ENCODE data around the gene SYDE1. TPM values are rescaled to one million over a fixed set of nuclear protein-coding genes. Genes with fewer than 3 reads are reported as not detected.

The SYDE1 gene
- total and polyA plus RNA-seq, 2 donors from 2014 or later = 13.9 to 26.9 TPM

DNA sequence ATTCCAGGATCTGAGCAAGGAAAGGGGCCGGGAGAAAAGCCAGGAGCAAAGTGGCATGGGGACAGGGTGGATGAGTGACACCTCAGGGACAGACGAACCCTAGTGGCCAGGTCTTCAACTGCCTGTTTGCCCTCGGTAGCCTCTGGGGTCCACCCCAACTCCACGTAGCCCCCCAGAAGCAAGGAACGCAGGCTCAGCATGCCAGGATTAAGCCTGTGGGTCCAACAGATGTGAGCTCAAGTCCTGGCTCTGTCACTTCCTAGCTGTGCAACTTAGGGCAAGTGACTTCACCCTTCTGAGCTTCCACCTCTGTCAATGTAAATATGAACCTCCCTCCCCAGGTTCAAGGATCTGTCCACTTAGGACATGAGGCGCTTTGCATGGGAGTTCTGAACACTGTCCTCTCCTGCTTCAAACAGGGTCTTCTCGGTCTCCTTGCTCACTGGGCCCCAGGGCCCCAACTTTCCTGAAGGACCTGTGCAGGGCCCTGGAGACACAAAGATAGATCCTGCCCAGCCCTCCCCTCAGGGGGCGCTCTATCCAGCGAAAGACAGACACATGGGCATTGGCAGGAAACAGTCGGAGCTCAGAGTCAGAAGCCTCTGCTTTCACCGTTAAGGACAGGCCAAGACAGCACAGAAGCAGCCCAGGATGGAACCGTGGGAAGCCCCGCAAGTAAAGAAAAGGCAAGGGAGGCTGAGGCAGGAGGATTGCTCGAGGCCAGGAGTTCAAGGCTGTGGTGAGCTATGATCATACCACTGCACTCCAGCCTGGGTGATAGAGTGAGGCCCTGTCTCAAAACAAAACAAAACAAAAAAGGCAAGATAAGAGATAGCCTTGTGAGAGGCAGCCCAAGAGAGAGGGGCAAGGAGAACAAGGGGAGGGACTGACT is 13.2 kb downstream of the SYDE1 start:
- Histone ChIP-seq H3K4me1 (ENCODE audit: control insufficient read depth in 2 of 3, insufficient read depth in 2 of 3, low read depth in 1 of 3, low read length in 3 of 3) (peaks cover 0 to 33% (median 14%) of the 10 kb centered on the region in 3 donors), H3K36me3 (ENCODE audit: control insufficient read depth in 2 of 3, insufficient read depth in 3 of 3, low read length in 3 of 3) (peaks cover 5 to 51% (median 29%) of the 10 kb centered on the region in 3 donors), H3K9ac (ENCODE audit: low read length in 3 of 3) (no peak overlapping the region), H3K4me3 (ENCODE audit: low read length in 3 of 3) (no peak overlapping the region), H3K27me3 (ENCODE audit: control insufficient read depth, insufficient read depth, low read length) (no peaks in the 10 kb centered on the region), H3K9me3 (ENCODE audit: control insufficient read depth in 2 of 3, insufficient read depth in 1 of 3, low read length in 3 of 3) (no peaks in the 10 kb centered on the region), H3K27ac (ENCODE audit: low read depth in 2 of 2, low read length in 2 of 2) (no peak overlapping the region)
- FAIRE-seq (no peak), DNase-seq (no peak)
- intact Hi-C loops (cut with DNase I) = no loop called here
- TF ChIP-seq CTCF (IDR thresholded peaks at IDR 0.05; ENCODE audit: borderline replicate concordance, extremely low read depth, insufficient read depth) = no peak

DNA sequence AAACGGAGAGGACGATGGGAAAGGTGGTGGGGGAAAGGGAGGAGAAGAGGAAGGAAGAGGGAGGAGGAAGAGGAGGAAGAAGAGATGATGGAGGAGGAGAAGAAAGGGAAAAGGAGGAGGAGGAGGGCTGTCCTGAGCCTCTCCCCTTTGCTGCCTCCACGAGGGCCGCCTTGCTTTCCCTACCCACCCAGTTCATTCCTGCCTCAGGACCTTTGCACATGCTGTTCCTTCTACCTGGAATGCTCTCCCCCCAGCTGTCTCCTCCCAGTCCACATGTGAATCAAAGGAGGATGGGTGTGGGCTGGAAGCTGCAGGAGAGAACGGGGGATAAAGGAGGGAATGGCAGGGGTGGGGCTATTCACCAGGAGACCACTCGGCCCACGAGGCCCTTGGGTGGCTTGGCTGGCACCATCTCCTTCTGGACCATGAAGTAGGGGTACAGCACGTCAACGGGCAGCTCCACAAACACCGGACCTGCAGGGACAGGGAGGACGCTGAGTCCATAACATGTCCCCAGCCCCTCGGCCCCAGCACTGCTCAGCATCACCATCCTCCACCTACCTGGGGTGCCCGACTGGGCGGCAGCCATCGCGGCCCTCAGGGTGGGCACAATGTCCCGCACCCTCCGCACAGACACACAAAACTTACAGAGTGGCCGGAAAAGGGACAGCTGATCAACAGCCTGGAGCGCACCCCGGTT is 15.3 kb downstream of the SYDE1 start:
- no peak for DNase-seq
- no peak for TF ChIP-seq CTCF (IDR thresholded peaks at IDR 0.05; ENCODE audit: borderline replicate concordance, extremely low read depth, insufficient read depth)
- peaks cover 5 to 31% (median 23%) of the 10 kb centered on the region in 3 donors for H3K36me3 ChIP-seq (ENCODE audit: control insufficient read depth in 2 of 3, insufficient read depth in 3 of 3, low read length in 3 of 3)
- H3K9me3 ChIP-seq (ENCODE audit: control insufficient read depth in 2 of 3, insufficient read depth in 1 of 3, low read length in 3 of 3) = no peaks in the 10 kb centered on the region
- H3K4me1 ChIP-seq (ENCODE audit: control insufficient read depth in 2 of 3, insufficient read depth in 2 of 3, low read depth in 1 of 3, low read length in 3 of 3) = peaks cover 0 to 25% (median 14%) of the 10 kb centered on the region in 3 donors
- intact Hi-C loops (cut with DNase I) = no loop called here
- FAIRE-seq = no peak
- H3K9ac ChIP-seq (ENCODE audit: low read length in 3 of 3) = no peak overlapping the region
- no peak overlapping the region for H3K4me3 ChIP-seq (ENCODE audit: low read length in 3 of 3)
- no peaks in the 10 kb centered on the region for H3K27me3 ChIP-seq (ENCODE audit: control insufficient read depth, insufficient read depth, low read length)
- no peak overlapping the region for H3K27ac ChIP-seq (ENCODE audit: low read depth in 2 of 2, low read length in 2 of 2)

- Histone ChIP-seq H3K27ac (ENCODE audit: low read depth in 2 of 2, low read length in 2 of 2) (peak overlapping the region in 1 of 2 donors; percentile 53), H3K9ac (ENCODE audit: low read length in 3 of 3) (peak overlapping the region in 1 of 3 donors; percentile 51), H3K9me3 (ENCODE audit: control insufficient read depth in 2 of 3, insufficient read depth in 1 of 3, low read length in 3 of 3) (no peaks in the 10 kb centered on the region), H3K4me3 (ENCODE audit: low read length in 3 of 3) (peak overlapping the region in 1 of 3 donors; percentile 96), H3K36me3 (ENCODE audit: control insufficient read depth in 2 of 3, insufficient read depth in 3 of 3, low read length in 3 of 3) (peaks cover 3 to 26% (median 16%) of the 10 kb centered on the region in 3 donors), H3K4me1 (ENCODE audit: control insufficient read depth in 2 of 3, insufficient read depth in 2 of 3, low read depth in 1 of 3, low read length in 3 of 3) (peaks cover 0 to 18% (median 11%) of the 10 kb centered on the region in 3 donors), H3K27me3 (ENCODE audit: control insufficient read depth, insufficient read depth, low read length) (no peaks in the 10 kb centered on the region)
- FAIRE-seq (no peak), DNase-seq (no peak)
- no peak for TF ChIP-seq CTCF (IDR thresholded peaks at IDR 0.05; ENCODE audit: borderline replicate concordance, extremely low read depth, insufficient read depth)
- intact Hi-C loops (cut with DNase I) = no loop called here
Observed at GRCh38 chr19:15123031-15123890, 16.1 kb downstream of the SYDE1 start.

Measured in kidney (tissue), 14 donors.